Measurements from ENCODE around the gene GNG12.

DNA sequence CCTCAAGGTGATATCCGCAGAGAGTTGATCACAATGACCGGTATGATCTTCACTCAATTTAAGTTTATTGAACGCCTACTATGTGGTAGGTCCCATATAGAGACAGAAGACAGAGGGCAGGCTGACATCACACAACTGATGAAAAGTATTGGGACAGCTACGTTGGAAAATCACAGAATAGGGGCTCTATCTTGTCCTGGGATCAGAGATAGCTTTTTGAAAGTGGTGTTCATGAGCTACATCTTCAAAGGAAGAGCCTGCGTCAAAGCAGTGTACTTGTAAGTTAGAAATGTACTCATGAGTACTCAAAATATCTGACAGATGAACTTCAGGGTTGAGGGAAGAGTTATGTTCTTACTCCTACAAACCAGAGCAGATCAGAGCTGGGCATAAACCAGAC, 93.9 kb downstream of the GNG12 start:
- TF ChIP-seq, protein P1, sequence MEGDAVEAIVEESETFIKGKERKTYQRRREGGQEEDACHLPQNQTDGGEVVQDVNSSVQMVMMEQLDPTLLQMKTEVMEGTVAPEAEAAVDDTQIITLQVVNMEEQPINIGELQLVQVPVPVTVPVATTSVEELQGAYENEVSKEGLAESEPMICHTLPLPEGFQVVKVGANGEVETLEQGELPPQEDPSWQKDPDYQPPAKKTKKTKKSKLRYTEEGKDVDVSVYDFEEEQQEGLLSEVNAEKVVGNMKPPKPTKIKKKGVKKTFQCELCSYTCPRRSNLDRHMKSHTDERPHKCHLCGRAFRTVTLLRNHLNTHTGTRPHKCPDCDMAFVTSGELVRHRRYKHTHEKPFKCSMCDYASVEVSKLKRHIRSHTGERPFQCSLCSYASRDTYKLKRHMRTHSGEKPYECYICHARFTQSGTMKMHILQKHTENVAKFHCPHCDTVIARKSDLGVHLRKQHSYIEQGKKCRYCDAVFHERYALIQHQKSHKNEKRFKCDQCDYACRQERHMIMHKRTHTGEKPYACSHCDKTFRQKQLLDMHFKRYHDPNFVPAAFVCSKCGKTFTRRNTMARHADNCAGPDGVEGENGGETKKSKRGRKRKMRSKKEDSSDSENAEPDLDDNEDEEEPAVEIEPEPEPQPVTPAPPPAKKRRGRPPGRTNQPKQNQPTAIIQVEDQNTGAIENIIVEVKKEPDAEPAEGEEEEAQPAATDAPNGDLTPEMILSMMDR (IDR thresholded peaks at IDR 0.05), result no peak
- no peak for TF ChIP-seq POLR2A (IDR thresholded peaks at IDR 0.05)

Measured in testis (tissue), 2 donors.